ENCODE results near the gene TXLNB. TPM values are rescaled to one million over a fixed set of nuclear protein-coding genes. Genes with fewer than 3 reads are reported as not detected.

Gene TXLNB
- total and polyA plus RNA-seq, 2 of the 13 experiments (the other 11 are each of a cell fraction or from before 2014, with no cell fraction given), result not detected

- TF ChIP-seq ZNF142 (CRISPR knock-in tag; IDR thresholded peaks at IDR 0.05) (no peak), ZNF205 (CRISPR knock-in tag; IDR thresholded peaks at IDR 0.05) (no peak), SNAPC5 (CRISPR knock-in tag; IDR thresholded peaks at IDR 0.05; ENCODE audit: borderline replicate concordance) (no peak), RBM39 (IDR thresholded peaks at IDR 0.05; ENCODE audit: low read depth, low read length, poor library complexity, severe bottlenecking) (no peak), ZSCAN30 (CRISPR knock-in tag; IDR thresholded peaks at IDR 0.05) (no peak)
Observed at GRCh38 chr6:139254196-139254595, 37.6 kb downstream of the TXLNB start (continued).

GRCh38 chr6:139253656-139254055, 38.1 kb downstream of the TXLNB start:
- Histone ChIP-seq H3K79me2 (ENCODE audit: insufficient read depth, low read length) (no peaks in the 10 kb centered on the region), H3K9me3 (ENCODE audit: low read length) (no peaks in the 10 kb centered on the region), H3K4me2 (ENCODE audit: low read depth, low read length) (no peak overlapping the region), H3K27me3 (ENCODE audit: control insufficient read depth in 1 of 2, insufficient read depth in 2 of 2, low read length in 2 of 2) (peaks cover 0 to 2% of the 10 kb centered on the region in 2 experiments; a peak in 1 of 5 replicates), H3K4me1 (ENCODE audit: insufficient read depth, low read length) (no peaks in the 10 kb centered on the region), H2AFZ (ENCODE audit: low read length) (no peak overlapping the region), H3K27ac (ENCODE audit: extremely low read length, insufficient read depth, low read length) (no peak overlapping the region), H4K20me1 (ENCODE audit: insufficient read depth, low read length) (no peaks in the 10 kb centered on the region), H3K4me3 (replicated peaks in 1 of 3; ENCODE audit: insufficient read depth in 1 of 3, low read depth in 2 of 3, low read length in 3 of 3) (no peak overlapping the region), H3K9ac (ENCODE audit: insufficient read depth, low read depth, low read length) (no peak overlapping the region), H3K36me3 (replicated peaks in 1 of 2; ENCODE audit: control insufficient read depth in 1 of 2, insufficient read depth in 2 of 2, low read length in 2 of 2) (no peaks in the 10 kb centered on the region)
- no peak for DNase-seq (ENCODE audit: low spot score)
- ATAC-seq, result no peak
- intact Hi-C loops (cut with micrococcal nuclease; ENCODE audit: unreplicated experiment) (no loop called here), in situ Hi-C loops (cut with HindIII; ENCODE audit: extremely low pct_ligation_motif_present, low pct_unique_long_range_greater_than_20kb) (no loop called here)
- ChIA-PET CTCF (ENCODE audit: low intra/inter-chr PET ratio, low total read pairs) (no interaction called here), POLR2A (no interaction called here)
- 24% methylated on average over 2 of the region's 2 CpGs for WGBS (ENCODE audit: low lambda C conversion rate)
- no TSS peak for BruUV-seq (replicated peaks)
- no peak for FAIRE-seq
- TF ChIP-seq SMAD9 (CRISPR knock-in tag; IDR thresholded peaks at IDR 0.05) (no peak), ZHX2 (IDR thresholded peaks at IDR 0.05; ENCODE audit: low read depth) (no peak), ZHX2 (CRISPR knock-in tag; IDR thresholded peaks at IDR 0.05; ENCODE audit: borderline replicate concordance) (no peak), ZNF570 (CRISPR knock-in tag; IDR thresholded peaks at IDR 0.05; ENCODE audit: borderline replicate concordance) (no peak)

All from HepG2 (cell line).